ENCODE results near the gene CYP4V2.
"Not testable (repeated sequence)": the region's sequence is repeated elsewhere in the genome, so short reads cannot be mapped to it uniquely, and the experiment has no call there.

The CYP4V2 gene

DNA sequence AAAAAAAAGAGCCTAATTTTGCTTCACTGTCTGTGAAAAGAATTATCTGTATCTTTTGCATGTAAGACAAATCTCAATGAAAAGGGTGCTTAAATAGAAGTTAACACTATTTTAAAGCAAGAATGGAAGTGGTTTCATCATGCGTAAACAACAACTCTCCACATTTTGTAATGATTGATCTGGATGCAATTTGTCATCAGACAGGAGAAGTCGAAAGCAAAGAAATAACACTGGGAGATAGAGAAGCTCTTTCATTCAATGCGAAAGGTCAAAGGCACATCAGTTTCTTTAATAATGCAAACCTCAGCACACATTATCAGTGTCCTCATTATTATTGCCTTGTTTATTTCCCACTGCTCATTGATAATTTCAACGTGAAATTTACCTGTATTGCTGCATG is 44.8 kb downstream of the CYP4V2 start:
- DNase-seq = no peak

GRCh38 chr4:186240452-186240847 is 49.1 kb downstream of the CYP4V2 start:
- DNase-seq = no peak

GRCh38 chr4:186240848-186241491 is 49.6 kb downstream of the CYP4V2 start:
- DNase-seq = no peak

DNA sequence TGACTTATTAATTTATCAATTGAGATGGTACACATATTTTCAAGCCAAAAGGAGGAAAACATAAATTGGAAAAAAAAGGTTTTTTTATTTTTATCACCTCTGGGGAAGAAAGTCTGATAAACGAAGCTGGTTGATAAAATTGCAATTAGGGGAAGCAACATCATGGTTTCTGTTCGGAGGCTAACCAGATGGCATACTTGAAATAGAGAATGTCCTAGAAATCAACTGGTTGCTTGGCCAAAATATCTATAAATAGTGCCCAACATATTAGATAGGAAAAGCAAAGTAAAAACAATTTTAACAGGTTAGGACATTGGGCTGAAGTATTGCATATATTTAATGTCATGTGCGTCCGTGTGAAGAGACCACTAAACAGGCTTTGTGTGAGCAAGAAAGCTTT is 50.2 kb downstream of the CYP4V2 start:
- no peak for DNase-seq

DNA sequence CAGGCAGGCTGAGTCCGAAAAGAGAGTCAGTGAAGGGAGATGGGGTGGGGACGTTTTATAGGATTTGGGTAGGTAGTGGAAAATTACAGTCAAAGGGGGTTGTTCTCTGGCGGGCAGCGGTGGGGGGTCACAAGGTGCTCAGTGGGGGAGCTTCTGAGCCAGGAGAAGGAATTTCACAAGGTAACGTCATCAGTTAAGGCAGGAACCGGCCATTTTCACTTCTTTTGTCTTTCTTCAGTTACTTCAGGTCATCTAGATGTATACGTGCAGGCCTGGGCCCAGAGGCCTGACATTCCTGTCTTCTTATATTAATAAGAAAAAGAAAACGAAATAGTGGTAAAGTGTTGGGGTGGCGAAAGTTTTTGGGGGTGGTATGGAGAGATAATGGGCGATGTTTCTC is 50.7 kb downstream of the CYP4V2 start:
- not testable (repeated sequence) for DNase-seq

DNA sequence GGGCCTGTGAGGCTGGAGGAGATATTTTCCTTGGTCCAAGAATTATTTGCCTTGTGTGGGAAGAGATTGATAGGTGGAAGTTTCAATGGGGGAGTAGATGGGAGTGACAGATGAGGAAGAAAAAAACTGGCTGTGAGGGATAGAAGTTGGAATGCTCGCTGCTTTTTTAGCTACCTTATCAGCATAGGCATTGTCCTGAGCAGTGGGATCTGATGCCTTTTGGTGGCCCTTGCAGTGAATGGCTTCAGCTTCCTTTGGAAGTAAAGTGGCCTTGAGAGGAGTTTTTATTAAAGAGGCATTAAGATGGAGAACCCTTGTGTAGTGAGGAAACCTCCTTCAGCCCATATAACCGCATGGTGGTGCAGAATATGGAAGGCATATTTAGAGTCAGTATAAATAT is 52.0 kb downstream of the CYP4V2 start:
- no peak for DNase-seq

GRCh38 chr4:186244835-186245234 is 53.5 kb downstream of the CYP4V2 start:
- no peak for DNase-seq

- not testable (repeated sequence) for DNase-seq
Observed at GRCh38 chr4:186247062-186247752, 55.8 kb downstream of the CYP4V2 start.

GRCh38 chr4:186248643-186249042 is 57.3 kb downstream of the CYP4V2 start:
- DNase-seq = no peak

DNA sequence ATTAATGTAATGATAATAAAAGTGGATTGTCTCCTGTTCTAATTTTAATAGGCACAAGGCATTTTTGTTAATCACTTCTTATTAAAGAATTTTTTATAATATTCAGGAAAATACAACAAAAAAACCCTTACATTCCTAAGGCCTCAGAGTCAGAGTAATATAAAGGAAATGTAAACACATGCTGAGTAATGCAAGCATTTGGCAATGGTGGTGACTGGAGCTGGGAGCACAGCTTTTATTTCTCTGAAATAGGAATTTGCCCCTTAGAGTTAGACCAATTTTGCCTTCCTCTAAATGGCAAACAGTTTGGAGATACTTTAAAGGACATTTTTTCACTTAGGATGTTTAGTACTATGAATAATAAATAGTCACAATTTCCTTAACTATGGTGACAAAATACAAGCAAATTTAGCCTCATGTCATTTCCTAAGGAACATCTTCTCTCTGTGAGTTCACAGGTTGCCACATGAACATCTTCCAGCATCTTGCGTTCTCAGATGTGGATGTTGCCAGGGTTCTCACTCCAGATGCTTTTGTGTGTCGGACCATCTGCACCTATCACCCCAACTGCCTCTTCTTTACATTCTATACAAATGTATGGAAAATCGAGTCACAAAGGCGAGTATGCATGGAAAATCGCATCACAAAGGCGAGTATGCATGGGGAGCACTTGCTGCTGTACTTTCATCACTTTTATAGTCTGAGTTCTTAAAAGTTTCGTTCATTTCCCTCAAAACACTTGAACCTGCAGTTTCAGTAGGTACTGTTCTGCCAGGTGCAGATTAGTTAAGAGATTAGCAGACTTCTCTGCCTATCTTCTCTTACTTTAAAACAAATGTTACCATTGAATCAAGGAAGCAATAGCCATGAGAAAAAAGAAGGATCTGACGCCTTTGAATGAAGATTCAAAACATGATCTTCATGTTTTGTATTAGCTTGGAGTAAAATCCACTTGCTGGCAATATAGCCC is 58.7 kb downstream of the CYP4V2 start:
- no peak for DNase-seq

DNA sequence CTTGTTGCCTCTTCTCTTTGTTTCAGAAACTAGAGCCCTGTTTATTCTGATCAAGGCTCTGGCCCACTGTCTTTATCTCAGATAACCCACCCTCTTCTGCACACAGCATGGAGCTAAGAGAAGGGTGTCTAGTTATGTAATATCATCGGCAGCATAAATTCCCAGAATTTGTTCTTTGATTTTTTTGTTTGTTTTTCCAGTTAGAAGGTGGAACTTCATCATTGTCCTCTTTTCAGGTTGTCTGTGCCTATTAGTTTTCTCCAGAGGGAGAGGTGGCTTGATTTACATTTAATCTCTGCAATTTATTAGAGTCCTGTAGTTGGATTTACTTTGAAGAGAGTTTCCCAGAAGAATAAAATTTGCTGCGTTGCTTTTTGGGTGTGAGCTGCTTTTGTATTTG is 59.4 kb downstream of the CYP4V2 start:
- no peak for DNase-seq

- DNase-seq = no peak
Observed at GRCh38 chr4:186255122-186255521, 63.8 kb downstream of the CYP4V2 start.

- DNase-seq = no peak
Observed at GRCh38 chr4:186258216-186258811, 66.9 kb downstream of the CYP4V2 start.

GRCh38 chr4:186260117-186260503 is 68.7 kb downstream of the CYP4V2 start:
- no peak for DNase-seq
